ENCODE results near the gene THOC5.
"Not testable (repeated sequence)": the region's sequence is repeated elsewhere in the genome, so short reads cannot be mapped to it uniquely, and the experiment has no call there.

THOC5 gene

DNA sequence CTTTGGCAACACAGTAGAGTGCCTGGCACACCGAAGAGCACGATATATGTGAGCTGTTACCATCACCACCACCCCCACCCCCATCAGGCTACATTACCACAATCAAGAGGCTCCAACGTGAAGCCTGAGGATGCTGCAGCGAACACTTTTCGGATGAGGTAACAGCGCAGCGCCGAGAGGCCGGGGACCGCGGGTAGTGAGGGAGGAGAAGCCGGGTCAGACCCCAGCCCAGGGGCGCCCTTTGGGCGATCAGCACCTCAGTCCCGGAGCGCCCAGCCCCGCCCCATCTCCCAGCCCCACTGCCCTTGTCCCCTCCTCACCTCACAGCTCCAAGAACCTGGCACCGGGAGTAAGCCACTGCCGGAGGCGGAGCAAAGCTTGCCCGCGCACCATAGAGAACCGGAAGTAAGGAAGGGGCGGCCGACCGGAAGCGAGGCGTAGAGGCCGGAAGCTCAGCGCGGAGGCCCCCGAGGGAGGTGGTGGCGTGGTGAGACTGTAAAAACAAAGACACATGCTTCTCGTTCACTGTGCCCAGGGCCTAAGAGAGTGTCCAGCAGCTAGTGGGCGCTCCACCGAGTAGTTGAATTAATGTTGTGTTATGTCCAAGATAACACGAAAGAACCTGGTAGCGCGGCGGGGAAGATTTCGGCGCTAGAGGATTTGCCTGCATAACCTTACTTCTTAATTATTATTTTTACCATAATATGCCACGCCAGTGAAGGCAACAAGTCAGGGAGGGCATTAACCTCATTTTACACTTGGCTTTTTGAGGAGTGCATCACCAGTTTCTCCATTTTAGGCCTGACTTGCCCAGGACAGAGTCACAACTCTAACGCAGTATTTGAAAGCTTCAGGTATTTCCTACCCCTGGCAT, at the start of gene THOC5:
Gene THOC5 (minus strand): TSS at position 407 of the 874 bp plus-strand sequence. CDS start 4,610 bp downstream, outside the sequence.
- peak; percentile 98 for DNase-seq (ENCODE audit: low spot score)

DNA sequence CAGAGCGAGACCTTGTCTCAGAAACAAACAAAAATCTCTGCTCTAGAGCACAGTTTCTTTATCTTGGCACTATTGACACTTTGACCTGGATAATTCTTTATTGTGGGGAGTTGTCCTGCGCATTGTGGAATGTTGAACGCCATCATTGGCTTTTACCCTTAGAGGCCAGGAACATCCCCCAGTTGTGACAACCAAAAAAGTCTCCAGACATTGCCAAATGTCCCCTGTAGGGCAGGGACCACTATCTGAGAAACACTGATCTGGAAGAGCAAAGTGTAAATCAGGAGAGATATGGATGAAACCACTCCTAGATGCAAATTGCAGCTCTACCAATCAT, 45.1 kb upstream of the THOC5 start:
- DNase-seq (ENCODE audit: low spot score): no peak

DNA sequence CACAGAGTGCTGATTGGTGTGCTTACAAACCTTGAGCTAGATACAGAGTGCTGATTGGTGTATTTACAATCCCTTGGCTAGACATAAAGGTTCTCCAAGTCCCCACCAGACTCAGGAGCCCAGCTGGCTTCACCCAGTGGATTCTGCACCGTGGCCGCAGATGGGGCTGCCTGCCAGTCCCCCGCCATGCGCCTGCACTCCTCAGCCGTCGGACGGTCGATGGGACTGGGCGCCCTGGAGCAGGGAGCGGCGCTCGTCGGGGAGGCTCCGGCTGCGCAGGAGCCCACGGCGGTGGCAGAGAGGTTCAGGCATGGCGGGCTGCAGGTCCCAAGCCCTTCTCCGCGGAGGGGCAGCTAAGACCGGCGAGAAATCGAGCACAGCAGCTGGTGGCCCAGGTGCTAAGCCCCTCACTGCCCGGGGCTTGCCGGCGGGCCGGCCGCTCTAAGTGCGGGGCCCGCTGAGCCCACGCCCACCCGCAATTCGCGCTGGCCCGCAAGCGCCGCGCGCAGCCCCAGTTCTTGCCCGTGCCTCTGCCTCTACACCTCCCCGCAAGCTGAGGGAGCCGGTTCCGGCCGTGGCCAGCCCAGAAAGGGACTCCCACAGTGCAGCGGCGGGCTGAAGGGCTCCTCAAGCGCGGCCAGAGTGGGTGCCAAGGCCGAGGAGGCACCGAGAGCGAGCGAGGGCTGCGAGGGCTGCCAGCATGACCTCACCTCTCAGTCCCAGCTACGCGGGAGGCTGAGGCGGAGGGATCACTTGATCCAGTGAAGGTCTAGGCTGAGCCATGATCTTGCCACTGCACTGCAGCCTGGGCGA, 44.5 kb upstream of the THOC5 start:
- not testable (repeated sequence) for DNase-seq (ENCODE audit: low spot score)

DNA sequence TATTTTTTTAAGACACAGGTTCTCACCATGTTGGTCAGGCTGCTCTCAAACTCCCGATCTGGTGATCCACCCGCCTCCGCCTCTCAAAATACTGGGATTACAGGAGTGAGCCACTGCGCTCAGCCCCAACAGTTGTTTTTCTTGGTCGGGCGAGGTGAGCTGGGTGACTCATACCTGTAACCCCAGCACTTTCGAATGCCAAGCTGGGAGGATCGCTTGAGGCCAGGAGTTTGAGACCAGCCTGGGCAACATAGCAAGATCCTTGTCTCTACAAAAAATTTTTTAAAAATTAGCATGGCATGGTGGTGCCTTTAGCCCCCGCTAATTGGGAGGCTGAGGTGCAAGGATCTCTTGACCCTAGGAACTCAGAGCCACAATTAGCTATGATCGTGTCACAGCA, 42.9 kb upstream of the THOC5 start:
- DNase-seq (ENCODE audit: low spot score): no peak

DNA sequence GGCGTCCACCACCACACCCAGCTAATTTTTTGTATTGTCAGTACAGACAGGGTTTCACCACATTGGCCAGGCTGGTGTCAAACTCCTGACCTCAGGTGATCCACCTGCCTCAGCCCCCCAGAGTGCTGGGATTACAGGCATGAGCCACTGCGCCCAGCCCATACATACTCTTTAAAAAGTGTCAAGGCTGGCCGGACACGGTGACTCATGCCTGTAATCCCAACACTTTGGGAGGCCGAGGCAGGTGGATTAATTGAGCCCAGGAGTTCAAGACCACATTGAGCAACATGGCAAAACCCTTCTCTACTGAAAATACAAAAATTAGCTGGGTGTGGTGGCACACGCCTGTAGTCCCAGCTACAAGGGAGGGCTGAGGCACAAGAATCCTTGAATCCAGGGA, 40.9 kb upstream of the THOC5 start:
- not testable (repeated sequence) for DNase-seq (ENCODE audit: low spot score)

DNA sequence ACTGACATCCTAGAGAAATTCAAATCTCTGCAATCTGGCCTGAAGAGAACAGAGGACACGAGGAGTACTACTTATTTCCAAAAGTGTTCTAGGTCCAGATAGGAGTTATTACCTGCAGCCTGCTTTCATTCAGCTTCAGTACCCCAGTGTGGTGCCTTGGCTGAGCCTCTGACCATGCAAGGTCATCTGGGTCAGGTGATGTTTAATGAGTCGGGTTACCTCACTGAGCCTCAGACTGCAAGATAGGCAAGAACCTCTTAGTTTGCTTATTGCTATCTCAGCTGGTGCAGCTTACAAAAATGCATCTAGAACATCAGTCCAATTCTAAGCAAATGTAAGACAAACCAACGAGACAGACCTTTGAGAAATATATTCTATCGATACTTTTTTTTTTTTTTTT, 40.4 kb upstream of the THOC5 start:
- no peak for DNase-seq (ENCODE audit: low spot score)

DNA sequence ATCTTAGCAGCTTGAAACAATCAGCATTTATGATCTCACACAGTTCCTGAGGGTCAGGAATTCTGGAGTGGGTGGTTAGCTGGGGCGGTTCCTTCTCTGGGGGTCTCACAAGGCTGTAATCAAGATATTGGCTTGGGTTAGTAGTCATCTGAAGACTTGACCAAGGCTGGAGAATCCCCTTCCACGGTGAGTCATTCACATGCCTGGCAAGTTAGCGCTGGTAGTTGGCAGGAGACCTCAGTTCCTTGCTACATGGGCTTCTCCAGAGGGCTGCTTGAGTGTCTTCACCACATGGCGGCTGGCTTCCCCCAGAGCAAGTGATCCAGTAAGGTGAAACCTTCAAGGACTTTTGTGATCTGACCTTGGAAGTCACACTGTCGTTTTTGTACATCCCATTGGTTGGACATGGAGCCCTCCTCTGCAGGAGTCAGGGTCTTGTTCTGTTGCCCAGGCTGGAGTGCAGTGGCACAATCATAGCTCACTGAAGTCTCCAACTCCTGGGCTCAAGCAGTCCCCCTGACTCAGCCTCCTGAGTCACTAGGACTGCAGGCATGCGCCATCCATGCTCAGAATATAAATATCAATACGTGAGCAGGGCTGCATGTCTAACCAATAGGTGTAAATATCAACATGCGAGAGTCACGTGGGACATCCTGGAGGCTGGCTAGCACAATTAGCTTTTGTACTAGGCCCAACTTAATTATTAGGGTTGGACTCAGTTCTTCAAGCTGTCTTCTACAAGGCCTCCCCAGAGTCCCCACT, 34.6 kb upstream of the THOC5 start:
- DNase-seq (ENCODE audit: low spot score): no peak

DNA sequence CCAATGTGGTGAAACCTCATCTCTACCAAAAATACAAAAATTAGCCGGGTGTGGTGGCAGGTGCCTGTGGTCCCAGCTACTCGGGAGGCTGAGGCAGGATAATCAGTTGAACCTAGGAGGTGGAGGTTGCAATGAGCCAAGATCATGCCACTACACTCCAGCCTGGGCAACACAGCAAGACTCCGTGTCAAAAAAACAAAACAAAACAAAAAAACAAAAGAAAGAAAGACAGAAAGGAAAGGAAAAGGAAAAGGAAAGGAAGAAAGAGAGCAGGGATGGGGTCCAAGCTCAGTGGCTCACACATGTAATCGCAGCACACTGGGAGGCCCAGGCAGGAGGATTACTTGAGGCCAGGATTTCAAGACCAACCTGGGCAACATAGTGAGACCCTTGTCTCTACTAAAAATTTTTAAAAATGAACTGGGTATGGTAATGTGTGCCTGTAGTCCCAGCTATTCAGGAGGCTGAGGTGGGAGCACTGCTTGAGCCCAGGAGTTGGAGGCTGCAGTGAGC, 32.7 kb upstream of the THOC5 start:
- not testable (repeated sequence) for DNase-seq (ENCODE audit: low spot score)

DNA sequence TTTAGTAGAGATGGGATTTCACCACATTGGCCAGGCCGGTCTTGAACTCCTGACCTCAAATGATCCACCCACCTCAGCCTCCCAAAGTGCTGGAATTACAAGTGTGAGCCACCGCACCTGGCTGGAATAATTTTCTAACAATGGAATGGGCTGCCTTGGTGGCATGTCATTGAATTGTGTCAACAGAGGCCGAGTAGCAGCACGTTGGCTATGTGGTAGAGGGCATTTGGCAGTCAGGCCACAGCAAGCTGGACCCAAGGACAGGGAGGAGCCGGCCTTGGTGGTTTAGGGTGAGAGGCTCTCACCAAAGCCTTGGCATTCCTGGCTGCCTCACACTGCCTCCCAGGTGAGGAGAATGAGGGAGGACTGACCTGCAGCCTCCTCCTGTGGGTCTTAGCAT, 31.4 kb upstream of the THOC5 start:
- no peak for DNase-seq (ENCODE audit: low spot score)

DNA sequence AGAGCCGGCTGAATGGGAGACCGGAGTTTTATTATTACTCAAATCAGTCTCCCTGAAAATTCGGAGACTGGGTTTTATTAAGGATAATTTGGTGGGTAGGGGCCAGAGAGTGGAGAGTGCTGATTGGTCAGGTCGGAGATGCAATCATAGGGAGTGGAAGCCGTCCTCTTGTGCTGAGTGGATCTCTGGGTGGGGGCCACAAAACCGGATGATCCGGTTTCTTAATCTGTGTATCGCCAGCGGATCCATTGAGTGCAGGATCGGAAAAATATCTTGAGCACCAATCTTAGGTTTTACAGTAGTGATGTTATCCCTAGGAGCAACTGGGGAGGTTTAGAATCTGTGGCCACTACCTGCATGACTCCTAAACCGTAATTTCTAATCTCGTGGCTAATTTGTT, 28.2 kb upstream of the THOC5 start:
- no peak for DNase-seq (ENCODE audit: low spot score)

DNA sequence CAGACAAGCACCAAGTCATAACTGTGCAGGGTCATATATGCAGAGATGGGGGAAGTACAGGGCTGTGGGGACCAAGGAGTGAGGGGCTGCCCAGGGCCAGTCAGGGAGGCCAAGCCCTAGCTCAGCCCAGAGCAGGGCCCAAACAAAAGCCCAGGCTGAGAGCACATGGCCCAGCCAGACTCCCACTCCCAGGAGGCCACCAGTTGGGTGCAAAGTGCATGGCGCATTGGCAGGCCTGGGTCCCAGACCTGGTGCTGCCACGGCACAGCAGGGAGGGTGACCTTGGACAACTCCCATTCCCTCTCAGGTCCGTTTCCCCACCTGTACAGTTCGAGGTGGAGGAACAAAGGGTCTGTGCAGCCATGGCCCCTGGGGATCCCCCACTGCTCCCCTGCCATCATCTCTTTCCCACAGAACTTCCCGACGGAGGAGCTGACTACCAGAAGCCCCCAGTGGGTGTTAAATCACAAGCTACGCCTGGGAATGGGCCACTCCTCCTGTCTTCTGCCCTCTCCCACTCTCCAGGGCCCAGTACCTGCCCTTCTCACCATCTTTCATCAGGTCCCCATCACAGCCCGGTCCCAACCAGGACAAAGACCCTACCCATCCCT, 26.7 kb upstream of the THOC5 start:
- DNase-seq (ENCODE audit: low spot score): no peak

DNA sequence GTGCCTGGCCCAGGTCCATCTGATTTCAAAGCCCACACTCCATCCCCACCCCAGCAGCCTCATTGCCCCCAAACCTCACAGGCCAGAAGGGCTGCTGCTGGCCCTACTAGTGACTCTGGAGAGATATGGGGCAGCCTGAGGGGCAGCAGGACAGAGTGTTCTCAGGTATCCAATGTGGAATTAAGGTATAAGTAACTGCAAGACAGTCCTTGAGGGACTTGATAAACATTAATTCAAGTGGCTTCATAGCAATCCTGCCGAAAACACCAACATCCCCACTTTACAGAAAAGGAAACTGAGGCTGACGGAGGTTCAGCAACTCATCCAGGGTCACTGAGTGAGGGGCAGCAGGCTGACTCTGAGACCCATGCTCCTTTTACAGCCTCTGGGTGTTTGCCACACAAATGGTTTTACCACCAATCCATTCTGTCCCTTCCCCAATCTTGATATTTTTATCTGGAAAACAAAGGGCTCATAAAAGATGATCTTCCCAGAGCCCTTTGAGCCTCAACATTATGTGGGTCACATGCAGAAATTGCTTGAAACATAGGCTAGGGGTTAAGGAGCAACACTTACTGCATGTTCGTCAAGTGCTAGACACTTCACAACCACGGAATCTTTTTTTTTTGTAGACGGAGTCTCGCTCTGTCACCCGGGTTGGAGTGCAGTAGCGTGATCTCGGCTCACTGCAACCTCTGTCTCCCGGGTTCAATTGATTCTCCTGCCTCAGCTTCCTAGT, 25.1 kb upstream of the THOC5 start:
- no peak for DNase-seq (ENCODE audit: low spot score)

DNA sequence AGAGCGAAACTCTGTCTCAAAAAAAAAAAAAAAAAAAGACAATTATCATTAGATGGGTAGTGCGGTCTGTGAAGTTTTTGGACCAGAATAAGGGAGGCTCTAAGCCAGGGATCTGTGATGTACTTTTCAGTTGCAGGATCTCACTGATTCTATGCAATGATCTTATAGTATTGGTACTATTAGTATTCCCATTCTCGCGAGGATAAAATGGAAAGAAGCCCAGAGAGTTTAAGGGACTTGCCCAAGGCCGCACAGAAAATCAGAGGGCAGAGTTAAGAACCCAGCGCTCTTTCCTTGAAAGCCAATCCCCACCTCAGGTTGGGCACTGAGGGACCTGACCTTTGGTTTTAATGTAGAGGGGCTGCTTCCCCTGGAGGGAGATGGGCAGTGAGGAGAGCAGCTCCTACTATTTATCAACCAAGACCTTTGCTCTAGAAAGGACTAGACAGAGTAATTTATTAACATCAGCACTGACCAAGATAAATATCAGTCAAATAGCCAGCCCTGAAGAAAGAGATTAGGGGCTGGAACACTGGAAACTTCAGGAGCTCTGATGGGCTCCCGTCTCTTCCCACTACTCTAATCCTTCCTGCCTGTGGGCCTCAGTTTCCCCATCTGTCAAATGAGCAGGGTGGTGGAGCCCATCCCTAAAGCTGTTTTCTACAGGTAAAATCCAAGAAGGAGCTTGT, 21.3 kb upstream of the THOC5 start:
- no peak for DNase-seq (ENCODE audit: low spot score)

DNA sequence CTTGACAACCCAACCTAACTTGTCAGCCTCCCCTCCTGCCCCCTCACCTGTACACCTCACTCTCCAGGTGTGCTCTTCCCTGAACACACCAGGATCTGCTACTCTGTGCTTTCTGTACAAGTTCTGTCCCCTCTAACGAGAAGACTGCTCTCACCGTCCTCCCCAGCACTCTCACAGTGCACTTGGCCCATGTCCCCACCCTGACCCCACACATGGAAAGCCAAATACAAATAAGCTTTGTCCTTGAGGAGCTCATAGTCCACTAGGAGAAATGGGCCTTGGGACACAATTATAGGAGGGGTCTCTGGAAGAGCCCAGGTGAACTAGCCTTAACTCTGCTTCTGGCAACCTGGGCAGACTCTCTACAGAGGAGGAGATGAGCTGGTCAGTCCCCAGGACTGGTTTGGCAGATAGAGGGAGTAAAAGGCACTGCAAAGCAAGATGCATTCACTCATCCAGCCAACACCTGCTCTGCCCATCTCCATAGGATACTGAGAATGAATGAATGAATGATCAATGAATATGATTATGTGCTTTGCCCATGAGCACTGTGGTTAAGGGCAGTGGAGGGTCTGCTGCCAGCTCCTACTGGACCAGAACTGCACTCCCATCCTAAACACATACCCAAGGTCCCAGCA, 17.5 kb upstream of the THOC5 start:
- DNase-seq (ENCODE audit: low spot score): no peak

DNA sequence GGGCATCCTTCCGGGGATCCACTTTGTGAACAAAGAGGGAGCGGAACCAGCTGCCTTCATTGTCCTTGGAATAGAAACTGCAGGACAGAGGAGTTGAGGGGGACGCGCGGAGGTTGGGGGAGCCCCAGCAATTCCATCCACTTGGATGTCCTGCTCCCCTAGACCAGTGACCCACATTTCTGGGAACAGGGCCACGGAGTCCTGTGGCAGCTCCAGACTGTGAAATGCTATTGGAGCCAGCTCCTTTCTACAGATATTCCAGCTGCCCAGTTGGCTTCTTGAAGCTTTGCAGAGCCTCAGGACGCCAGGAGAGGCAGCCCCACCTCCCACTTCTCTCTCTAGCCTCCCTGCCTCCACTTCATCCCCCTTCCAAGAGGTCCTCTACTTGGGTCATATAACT, 16.9 kb upstream of the THOC5 start:
- no peak for DNase-seq (ENCODE audit: low spot score)

DNA sequence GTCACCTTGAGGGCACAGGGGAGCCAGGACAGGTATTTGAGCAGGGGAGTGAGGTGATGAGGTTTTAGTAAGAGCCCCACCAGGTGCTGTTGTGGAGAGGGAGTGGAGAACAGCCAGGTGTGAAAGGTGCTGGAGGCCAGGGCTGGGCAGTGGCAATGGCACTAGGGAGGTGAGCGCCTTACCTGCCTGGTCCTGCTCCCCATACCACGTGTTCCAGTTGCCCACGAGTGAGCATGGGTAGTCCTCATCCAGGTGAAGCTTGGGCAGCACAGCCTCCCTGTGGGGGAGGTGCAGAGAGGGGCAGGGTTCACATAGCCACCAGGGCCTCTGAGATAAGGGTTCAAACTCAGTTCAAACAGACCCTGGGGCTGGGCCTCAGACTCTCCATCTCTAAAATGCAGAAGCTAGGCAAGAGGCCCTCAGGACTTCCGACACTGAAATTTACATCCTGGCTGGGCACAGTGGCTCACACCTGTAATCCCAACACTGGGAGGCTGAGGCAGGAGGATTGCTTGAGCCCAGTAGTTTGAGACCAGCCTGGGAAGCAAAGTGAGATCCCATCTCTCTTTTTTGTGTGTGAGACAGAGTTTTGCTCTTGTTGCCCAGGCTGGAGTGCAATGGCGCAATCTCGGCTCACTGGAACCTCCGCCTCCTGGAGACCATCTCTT, 15.6 kb upstream of the THOC5 start:
- no peak for DNase-seq (ENCODE audit: low spot score)

DNA sequence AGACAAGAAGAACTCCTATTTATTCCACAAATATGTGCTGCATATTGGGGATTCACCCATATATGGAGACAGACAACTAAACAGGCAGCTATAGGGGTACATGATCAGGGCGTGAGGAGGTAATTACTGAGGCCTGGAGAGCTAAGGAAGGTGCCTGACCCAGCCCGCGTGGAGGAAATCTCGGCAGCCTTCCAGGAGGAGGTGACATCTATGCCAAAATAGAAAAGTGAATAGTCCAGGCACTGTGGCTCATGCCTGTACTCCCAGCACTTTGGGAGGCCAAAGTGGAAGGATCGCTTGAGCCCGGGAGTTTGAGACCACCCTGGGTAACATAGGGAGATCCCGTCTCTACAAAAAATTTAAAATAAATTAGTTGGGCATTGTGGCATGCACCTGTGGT, 13.8 kb upstream of the THOC5 start:
- no peak for DNase-seq (ENCODE audit: low spot score)

DNA sequence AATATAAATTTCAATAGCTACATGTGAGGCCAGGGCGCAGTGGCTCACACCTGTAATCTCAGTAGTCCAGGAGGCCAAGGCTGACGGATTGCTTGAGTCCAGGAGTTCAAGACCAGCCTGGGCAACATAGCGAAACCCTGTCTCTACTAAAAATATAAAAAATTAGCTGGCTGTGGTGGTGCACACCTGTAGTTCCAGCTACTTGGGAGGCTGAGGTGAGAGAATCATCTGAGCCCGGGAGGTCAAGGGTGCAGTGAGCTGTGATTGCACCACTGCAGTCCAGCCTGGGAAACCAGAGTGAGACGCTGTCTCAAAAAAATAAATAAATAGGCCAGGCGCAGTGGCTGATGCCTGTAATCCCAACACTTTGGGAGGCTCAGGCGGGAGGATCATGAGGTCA, 13.0 kb upstream of the THOC5 start:
- DNase-seq (ENCODE audit: low spot score): not testable (repeated sequence)

DNA sequence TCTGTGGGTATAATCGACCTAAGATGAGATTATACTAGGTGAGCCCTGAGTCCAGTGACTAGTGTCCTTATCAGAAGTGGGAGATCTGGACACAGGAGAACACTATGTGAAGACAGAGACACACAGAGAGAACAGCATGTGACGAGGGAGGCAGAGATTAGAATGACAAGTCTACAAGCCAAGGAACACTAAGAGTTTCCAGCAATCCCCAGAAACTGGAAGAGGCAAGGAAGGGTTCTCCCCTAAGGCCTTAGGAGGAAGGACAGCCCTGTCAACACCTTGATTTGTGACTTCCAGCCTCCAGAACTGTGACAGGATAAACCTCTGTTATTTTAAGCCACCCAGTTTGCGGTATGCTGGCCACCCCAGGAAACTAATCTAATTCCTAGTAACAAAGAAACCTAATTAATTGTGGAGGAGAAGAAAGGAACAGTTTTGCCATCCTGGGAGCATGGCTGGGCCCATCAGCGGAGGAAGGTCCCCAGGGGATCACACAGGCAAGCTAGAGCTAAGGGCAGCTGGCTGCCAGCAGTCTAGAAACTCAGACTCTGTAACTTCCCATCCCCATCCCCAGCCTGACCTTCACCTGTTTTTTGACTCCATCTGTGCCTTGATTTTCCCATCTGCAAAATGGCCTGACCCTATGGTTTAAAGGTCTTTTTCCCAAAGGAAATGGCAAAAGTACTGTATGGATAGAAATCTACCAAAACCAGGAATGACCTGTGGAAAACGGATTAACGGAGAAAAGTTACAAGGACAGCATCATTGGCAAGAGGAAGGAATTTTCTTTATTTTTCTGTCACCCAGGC, 10.3 kb upstream of the THOC5 start:
- no peak for DNase-seq (ENCODE audit: low spot score)
